Stomach (tissue), 9 donors: ENCODE measurements around the gene GNA15. TPM values are rescaled to one million over a fixed set of nuclear protein-coding genes. Genes with fewer than 3 reads are reported as not detected.

Experiments
- DNase-seq, 2 donors: peaks; one replicate each; pipeline versions ENCODE4 v3.0.0 to v3.0.0-alpha.2; 2013 to 2019
- H3K27ac ChIP-seq, 5 donors: fragments of 200-600 bp in 4 of 5; sonication (generic) in 4 of 5; one replicate each; pipeline ENCODE4 v1.5.1; 2013 to 2019; ENCODE audit warnings: mild to moderate bottlenecking in 1 of 5, moderate library complexity in 1 of 5
- H3K27me3 ChIP-seq, 3 donors: fragments of 200-600 bp; sonication (generic); one replicate each; pipeline ENCODE4 v1.5.1; 2017 to 2019; ENCODE audit warnings: mixed run types in 1 of 3
- H3K36me3 ChIP-seq, 4 donors: fragments of 200-600 bp; sonication (generic); 1 replicate in 3 of 4; 2 replicates in 1 of 4; pipeline ENCODE4 v1.5.1; 2016 to 2019
- H3K4me1 ChIP-seq, 4 donors: fragments of 200-600 bp; sonication (generic); one replicate each; pipeline ENCODE4 v1.5.1; 2016 to 2019
- H3K4me3 ChIP-seq, 4 donors: fragments of 200-600 bp; sonication (generic) in 3 of 4; one replicate each; pipeline ENCODE4 v1.5.1; 2016 to 2019; ENCODE audit warnings: mild to moderate bottlenecking in 1 of 4
- H3K9me3 ChIP-seq, 4 donors: fragments of 200-600 bp; sonication (generic); one replicate each; pipeline ENCODE4 v1.5.1; 2016 to 2019
- CTCF ChIP-seq, 7 experiments: fragments of 450-650 bp in 4 of 7; fragments of 200-600 bp in 3 of 7; sonication (generic) in 3 of 7; IDR thresholded peaks; one replicate each; pipeline ENCODE4 v1.5.1; 2016 to 2019; ENCODE audit warnings: antibody characterized with exemption in 7 of 7, control low read depth in 2 of 7, mild to moderate bottlenecking in 1 of 7
- EP300 ChIP-seq: sonication (generic); formaldehyde crosslinking; IDR thresholded peaks from one replicate; pipeline ENCODE4 v1.6.1; 2017; ENCODE audit warnings: antibody characterized with exemption
- POLR2A ChIP-seq, 4 donors: fragments of 450-650 bp; IDR thresholded peaks; one replicate each; pipeline ENCODE4 v1.6.1; 2016; ENCODE audit warnings: antibody characterized with exemption in 4 of 4, control low read depth in 2 of 4, mild to moderate bottlenecking in 1 of 4, moderate library complexity in 1 of 4
- POLR2AphosphoS5 ChIP-seq, 3 donors: sonication (generic); formaldehyde crosslinking; IDR thresholded peaks; one replicate each; pipeline ENCODE4 v1.6.1; 2016; ENCODE audit warnings: antibody characterized with exemption in 3 of 3
- WGBS, 5 donors: extraction: QIAGEN DNeasy Blood & Tissue Kit in 3 of 5; methylation state at CpG; one replicate each; pipeline versions ENCODE4 v1.1.5 to v1.1.7; 2013 to 2018; 5-methylcytosine and 5-hydroxymethylcytosine counted together
- intact Hi-C: fragments of 100-400 bp; cut with DNase I; formaldehyde crosslinking; loops from one replicate; pipeline ENCODE4 v1.15.1; 2023; ENCODE audit warnings: low total_unique reads
- polyA plus RNA-seq, 3 donors: library from polyadenylated mRNA; stranded (reverse); fragments of 200-250 nt; gene quantifications; one replicate each; pipeline ENCODE4 v1.2.3, GENCODE V29; 2013
- total RNA-seq, 5 donors: library from RNA; depleted of rRNA; stranded (reverse); fragments of >200 nt; gene quantifications; one replicate each; pipeline versions ENCODE4 v1.1.0 to v1.2.3, GENCODE V29; 2014 to 2016
- donor health status: healthy with polysubstance abuse.
- donor health status: Bipolar disorder and iron deficiency.
- donor health status: healthy.

Gene GNA15
- total and polyA plus RNA-seq, 8 donors, result 0.45 to 15.1 (median 4.8) TPM; not detected in 2

DNA sequence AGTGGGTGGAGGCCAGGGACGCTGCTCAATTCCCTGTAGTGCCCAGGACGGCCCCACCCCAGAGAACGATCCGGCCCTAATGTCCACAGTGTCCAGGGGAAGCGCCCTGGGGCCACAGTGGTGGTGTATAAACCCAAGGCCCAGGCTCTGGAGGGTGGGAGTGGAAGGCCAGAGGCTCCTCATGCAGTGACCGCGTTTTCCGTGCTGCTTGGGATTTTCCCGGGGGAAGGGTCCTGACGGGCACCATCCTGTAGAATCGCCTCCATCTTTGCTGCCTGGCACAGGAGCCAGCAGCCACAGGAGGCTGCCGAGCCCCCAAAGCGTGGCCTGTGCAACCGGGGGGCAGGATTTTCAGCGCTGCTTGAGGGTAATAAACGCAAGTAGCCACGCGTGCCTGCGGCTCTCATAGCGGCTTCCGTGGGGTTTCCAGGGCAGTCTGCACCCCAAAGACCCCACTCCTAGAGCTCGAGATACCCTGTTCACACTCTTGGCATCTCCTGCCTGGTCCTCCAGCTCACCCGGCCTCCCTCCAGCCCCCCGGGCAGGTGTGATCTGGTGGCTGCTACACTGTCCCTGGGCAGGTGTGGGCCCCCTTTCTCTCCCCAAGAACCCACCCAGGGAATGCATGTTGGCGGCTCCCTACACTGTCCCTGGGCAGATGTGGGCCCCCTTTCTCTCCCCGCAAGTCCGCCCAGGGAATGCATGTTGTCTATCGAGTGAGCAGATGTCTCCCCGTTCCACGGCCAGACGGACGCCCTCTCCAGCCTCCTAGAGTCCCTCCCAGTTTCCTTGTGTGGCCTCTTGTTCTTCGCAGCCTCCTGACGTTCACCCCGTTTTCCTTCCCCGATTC lies 52.1 kb downstream of the GNA15 start:
- intact Hi-C loops, result no loop called here
- no peak for DNase-seq
- peaks cover 0 to 22% (median 13%) of the 10 kb centered on the region in 4 donors for H3K36me3 ChIP-seq
- no peak for TF ChIP-seq EP300
- no peak for TF ChIP-seq CTCF (IDR thresholded peaks at IDR 0.05)
- no peak for TF ChIP-seq POLR2A (IDR thresholded peaks at IDR 0.05)
- TF ChIP-seq POLR2AphosphoS5 (IDR thresholded peaks at IDR 0.05), result no peak
- peak overlapping the region in 2 of 4 donors; percentile 87 to 99 for H3K4me3 ChIP-seq
- H3K9me3 ChIP-seq, result no peaks in the 10 kb centered on the region
- no peaks in the 10 kb centered on the region for H3K27me3 ChIP-seq
- peak overlapping the region in 2 of 5 donors; percentile 62 to 72 for H3K27ac ChIP-seq
- peaks cover 28 to 64% (median 51%) of the 10 kb centered on the region in 4 donors for H3K4me1 ChIP-seq
- 76 to 88% (median 88%) methylated on average over 30 to 36 of the region's 36 CpGs for WGBS, 5 donors

GRCh38 chr19:3188627-3189596 lies 53.1 kb downstream of the GNA15 start:
- Histone ChIP-seq H3K36me3 (peaks cover 8 to 32% (median 23%) of the 10 kb centered on the region in 4 donors), H3K27me3 (no peaks in the 10 kb centered on the region), H3K4me1 (peaks cover 28 to 55% (median 49%) of the 10 kb centered on the region in 4 donors), H3K9me3 (no peaks in the 10 kb centered on the region), H3K27ac (peak overlapping the region in 3 of 5 donors; percentile 29 to 72 (median 62)), H3K4me3 (peak overlapping the region in 2 of 4 donors; percentile 18 to 99)
- intact Hi-C loops, result no loop called here
- WGBS, 5 donors, result 75 to 88% (median 82%) methylated on average over 25 to 35 of the region's 35 CpGs
- DNase-seq, result peak in 1 of 2 donors; percentile 65
- TF ChIP-seq EP300 (no peak), POLR2A (IDR thresholded peaks at IDR 0.05) (no peak), POLR2AphosphoS5 (IDR thresholded peaks at IDR 0.05) (no peak), CTCF (IDR thresholded peaks at IDR 0.05) (no peak)

GRCh38 chr19:3189702-3190469 lies 54.1 kb downstream of the GNA15 start:
- Histone ChIP-seq H3K4me1 (peaks cover 28 to 45% (median 45%) of the 10 kb centered on the region in 4 donors), H3K27ac (peak overlapping the region in 3 of 5 donors; percentile 29 to 72 (median 62)), H3K36me3 (peaks cover 13 to 42% (median 28%) of the 10 kb centered on the region in 4 donors), H3K27me3 (no peaks in the 10 kb centered on the region), H3K4me3 (no peak overlapping the region), H3K9me3 (no peaks in the 10 kb centered on the region)
- no peak for DNase-seq
- WGBS, 5 donors, result 80 to 86% (median 84%) methylated on average over 23 to 28 of the region's 28 CpGs
- intact Hi-C loops, result no loop called here
- no peak for TF ChIP-seq POLR2A (IDR thresholded peaks at IDR 0.05)
- no peak for TF ChIP-seq POLR2AphosphoS5 (IDR thresholded peaks at IDR 0.05)
- TF ChIP-seq CTCF (IDR thresholded peaks at IDR 0.05), result no peak
- no peak for TF ChIP-seq EP300
